Muscle of leg (tissue), 11 donors: ENCODE measurements around the gene VPS39. TPM values are rescaled to one million over a fixed set of nuclear protein-coding genes. Genes with fewer than 3 reads are reported as not detected.

Experiments used
- DNase-seq: peaks from one replicate; pipeline ENCODE4 v3.0.0; 2013
- H3K27ac ChIP-seq: one replicate; pipeline ENCODE4 v1.5.1; 2013; ENCODE audit warnings: mild to moderate bottlenecking, low read length, control low read depth
- H3K27me3 ChIP-seq: one replicate; pipeline ENCODE4 v1.6.1; 2013; ENCODE audit warnings: low read length; ENCODE audit not compliant: control insufficient read depth, insufficient read depth
- H3K36me3 ChIP-seq: one replicate; pipeline ENCODE4 v1.6.1; 2013; ENCODE audit warnings: low read length; ENCODE audit not compliant: control insufficient read depth, insufficient read depth
- H3K4me1 ChIP-seq: one replicate; pipeline ENCODE4 v1.6.1; 2013; ENCODE audit warnings: low read length; ENCODE audit not compliant: control insufficient read depth, insufficient read depth
- H3K4me3 ChIP-seq: one replicate; pipeline ENCODE4 v1.5.1; 2013; ENCODE audit warnings: low read length, control low read depth
- H3K9me3 ChIP-seq: replicated peaks from 2 replicates; pipeline ENCODE4 v1.6.1; 2013; ENCODE audit warnings: low read depth, low read length; ENCODE audit not compliant: control insufficient read depth
- WGBS: methylation state at CpG from one replicate; pipeline ENCODE4 v1.1.5; 2013; ENCODE audit warnings: missing lambda C conversion rate; ENCODE audit not compliant: insufficient coverage; 5-methylcytosine and 5-hydroxymethylcytosine counted together
- polyA plus RNA-seq, 8 donors: library from polyadenylated mRNA; unstranded; fragments of 120-200 nt; gene quantifications; one replicate each; pipeline versions ENCODE4 v1.2.1 to v1.2.3, GENCODE V29; 2013; ENCODE audit warnings: inconsistent platforms in 1 of 8, low replicate concordance in 1 of 8; ENCODE audit not compliant: insufficient read length in 8 of 8, insufficient read depth in 1 of 8
- total RNA-seq: library from RNA; stranded (reverse); fragments of 120-200 nt; gene quantifications from one replicate; pipeline ENCODE4 v1.2.4, GENCODE V29; 2013

Gene VPS39
- total and polyA plus RNA-seq, 9 donors, result 33.5 to 51.0 (median 41.4) TPM

DNA sequence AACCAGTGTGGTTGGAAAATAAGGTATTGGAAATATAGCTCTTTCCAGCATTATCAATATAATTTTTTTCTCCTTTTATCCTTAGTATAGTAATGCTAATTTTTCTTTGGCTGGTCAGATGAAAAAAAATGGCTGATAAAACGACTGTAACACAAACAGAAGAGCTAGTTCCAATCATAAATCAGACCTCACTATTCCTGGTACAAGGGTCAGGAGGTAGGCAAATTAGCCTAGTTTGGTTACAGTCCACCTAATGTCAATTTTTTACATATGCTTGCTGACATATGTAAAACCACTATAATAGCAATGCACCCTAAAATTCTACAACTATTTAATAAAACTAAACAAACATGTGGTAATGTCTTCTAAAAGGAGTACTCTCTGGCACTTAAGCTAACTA, 19.9 kb upstream of the VPS39 start:
- no peak overlapping the region for H3K4me3 ChIP-seq
- no peak overlapping the region for H3K27ac ChIP-seq
- no peaks in the 10 kb centered on the region for H3K9me3 ChIP-seq
- DNase-seq, result no peak
- no peaks in the 10 kb centered on the region for H3K27me3 ChIP-seq
- WGBS, result no CpG with 5 or more reads among the region's 1 CpG
- peaks cover 35% of the 10 kb centered on the region for H3K36me3 ChIP-seq
- no peaks in the 10 kb centered on the region for H3K4me1 ChIP-seq

- DNase-seq, result no peak
- no peaks in the 10 kb centered on the region for H3K27me3 ChIP-seq
- H3K27ac ChIP-seq, result no peak overlapping the region
- H3K4me1 ChIP-seq, result no peaks in the 10 kb centered on the region
- no peaks in the 10 kb centered on the region for H3K9me3 ChIP-seq
- H3K4me3 ChIP-seq, result no peak overlapping the region
- 83% methylated on average over 1 of the region's 5 CpGs for WGBS
- H3K36me3 ChIP-seq, result peaks cover 42% of the 10 kb centered on the region
Observed at GRCh38 chr15:42226648-42227047, 18.5 kb upstream of the VPS39 start.

- Histone ChIP-seq H3K27ac (no peak overlapping the region), H3K4me1 (no peaks in the 10 kb centered on the region), H3K4me3 (no peak overlapping the region), H3K9me3 (no peaks in the 10 kb centered on the region), H3K27me3 (no peaks in the 10 kb centered on the region), H3K36me3 (peaks cover 34% of the 10 kb centered on the region)
- no peak for DNase-seq
- WGBS, result no CpG with 5 or more reads among the region's 2 CpGs
Observed at GRCh38 chr15:42220216-42220615, 12.1 kb upstream of the VPS39 start.

GRCh38 chr15:42218953-42219592, 11.0 kb upstream of the VPS39 start:
- Histone ChIP-seq H3K27ac (no peak overlapping the region), H3K4me3 (no peak overlapping the region), H3K27me3 (no peaks in the 10 kb centered on the region), H3K9me3 (no peaks in the 10 kb centered on the region), H3K36me3 (peaks cover 33% of the 10 kb centered on the region), H3K4me1 (no peaks in the 10 kb centered on the region)
- no CpG with 5 or more reads among the region's 2 CpGs for WGBS
- no peak for DNase-seq

GRCh38 chr15:42217568-42217967, 9.5 kb upstream of the VPS39 start:
- no peak for DNase-seq
- Histone ChIP-seq H3K27ac (no peak overlapping the region), H3K4me3 (no peak overlapping the region), H3K9me3 (no peaks in the 10 kb centered on the region), H3K27me3 (no peaks in the 10 kb centered on the region), H3K4me1 (no peaks in the 10 kb centered on the region), H3K36me3 (peaks cover 27% of the 10 kb centered on the region)
- no CpG with 5 or more reads among the region's 2 CpGs for WGBS

DNA sequence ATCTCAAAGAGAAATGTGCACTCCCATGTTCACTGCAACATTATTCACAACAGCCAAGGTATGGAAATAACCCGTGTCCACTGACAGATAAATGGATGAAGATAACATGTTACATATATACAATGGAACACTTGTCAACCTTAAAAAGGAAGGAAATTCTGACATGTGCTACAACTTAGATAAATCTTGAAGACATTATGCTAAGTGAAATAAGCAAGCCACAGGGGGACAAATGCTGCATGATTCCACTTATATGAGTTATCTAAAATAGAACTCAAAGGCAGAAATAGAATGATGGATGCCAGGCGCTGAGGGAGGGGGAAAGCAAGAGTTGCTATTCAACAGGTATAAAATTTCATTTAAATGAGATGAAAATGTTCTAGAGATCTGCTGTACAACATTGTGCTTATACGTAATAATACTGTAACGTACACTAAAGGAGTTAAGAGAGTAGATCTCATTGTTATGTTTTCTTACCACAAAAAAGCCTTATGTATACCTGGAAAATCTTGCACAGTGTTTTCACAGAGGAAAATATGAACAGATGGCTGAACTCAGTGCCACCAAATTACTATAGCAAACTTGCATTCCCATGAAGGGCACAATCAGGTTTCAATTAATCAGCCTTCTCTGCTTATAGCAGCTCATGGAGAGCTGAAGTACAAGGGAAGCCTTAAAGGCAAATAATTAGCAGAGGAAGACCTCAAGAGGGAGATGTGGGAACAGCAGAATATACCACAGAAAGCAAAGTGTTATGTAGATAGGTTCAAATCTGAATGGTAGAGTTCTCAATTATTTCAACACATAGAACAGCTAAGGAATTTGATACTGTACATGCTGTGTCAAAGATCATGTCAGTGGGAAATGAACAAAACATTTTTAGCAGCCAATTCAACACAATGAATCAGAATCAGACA, 8.1 kb upstream of the VPS39 start:
- whole genome bisulfite sequencing, result no CpG with 5 or more reads among the region's 4 CpGs
- H3K36me3 ChIP-seq, result peaks cover 23% of the 10 kb centered on the region
- DNase-seq, result no peak
- H3K4me1 ChIP-seq, result no peaks in the 10 kb centered on the region
- no peak overlapping the region for H3K27ac ChIP-seq
- no peaks in the 10 kb centered on the region for H3K27me3 ChIP-seq
- no peaks in the 10 kb centered on the region for H3K9me3 ChIP-seq
- H3K4me3 ChIP-seq, result no peak overlapping the region

- WGBS, result no CpG with 5 or more reads among the region's 1 CpG
Observed at GRCh38 chr15:42214600-42214999, 6.5 kb upstream of the VPS39 start.

DNA sequence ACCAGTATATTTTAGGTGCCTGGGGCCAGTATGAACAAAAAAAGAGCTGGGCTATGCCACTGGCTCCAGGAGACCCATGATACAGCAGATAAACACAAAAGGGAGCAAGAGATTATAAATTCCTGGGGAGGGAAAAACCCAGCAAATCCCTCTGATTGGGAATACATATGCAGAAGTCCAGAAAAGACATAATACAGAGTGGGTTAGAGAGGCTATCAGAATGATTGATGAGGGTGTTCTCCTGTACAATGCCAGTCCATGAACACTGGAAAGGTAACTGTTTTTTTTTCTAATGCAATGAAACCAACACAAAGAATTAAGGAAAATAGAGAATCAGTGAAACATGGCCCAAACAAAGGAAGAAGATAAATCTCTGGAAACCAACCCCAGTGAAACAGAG, 5.4 kb upstream of the VPS39 start:
- Histone ChIP-seq H3K27ac (no peak overlapping the region), H3K36me3 (peaks cover 23% of the 10 kb centered on the region), H3K4me1 (peaks cover 1% of the 10 kb centered on the region), H3K27me3 (no peaks in the 10 kb centered on the region), H3K4me3 (no peak overlapping the region), H3K9me3 (no peaks in the 10 kb centered on the region)
- DNase-seq, result no peak

More at GRCh38 chr15:42214600-42214999, 6.5 kb upstream of the VPS39 start:
- no peak for DNase-seq
- peaks cover 26% of the 10 kb centered on the region for H3K36me3 ChIP-seq
- H3K27ac ChIP-seq, result no peak overlapping the region
- no peak overlapping the region for H3K4me3 ChIP-seq
- H3K4me1 ChIP-seq, result no peaks in the 10 kb centered on the region
- no peaks in the 10 kb centered on the region for H3K9me3 ChIP-seq
- no peaks in the 10 kb centered on the region for H3K27me3 ChIP-seq

GRCh38 chr15:42210696-42211095, 2.6 kb upstream of the VPS39 start:
- H3K27ac ChIP-seq, result no peak overlapping the region
- peaks cover 14% of the 10 kb centered on the region for H3K36me3 ChIP-seq
- H3K27me3 ChIP-seq, result no peaks in the 10 kb centered on the region
- no peak for DNase-seq
- H3K9me3 ChIP-seq, result no peaks in the 10 kb centered on the region
- H3K4me1 ChIP-seq, result peaks cover 14% of the 10 kb centered on the region
- WGBS, result 100% methylated on average over 3 of the region's 4 CpGs
- no peak overlapping the region for H3K4me3 ChIP-seq

GRCh38 chr15:42206406-42206805, 1.7 kb downstream of the VPS39 start:
- 72% methylated on average over 2 of the region's 4 CpGs for WGBS
- H3K4me3 ChIP-seq, result no peak overlapping the region
- H3K27me3 ChIP-seq, result no peaks in the 10 kb centered on the region
- DNase-seq, result peak; percentile 20
- H3K27ac ChIP-seq, result no peak overlapping the region
- H3K9me3 ChIP-seq, result no peaks in the 10 kb centered on the region
- H3K4me1 ChIP-seq, result peaks cover 14% of the 10 kb centered on the region
- H3K36me3 ChIP-seq, result peaks cover 13% of the 10 kb centered on the region
